Panc1 (cell line): ENCODE results near the gene TEX14.

Source experiments
- CTCF ChIP-seq: fragments of 450-650 bp; IDR thresholded peaks from 2 replicates; pipeline ENCODE4 v1.5.1; 2017; ENCODE audit warnings: mild to moderate bottlenecking
- POLR2AphosphoS5 ChIP-seq: IDR thresholded peaks from 2 replicates; pipeline ENCODE4 v1.6.1; 2012; ENCODE audit warnings: mild to moderate bottlenecking, low read depth, low read length, moderate library complexity
- REST ChIP-seq, 2 experiments: IDR thresholded peaks; 2 replicates each; pipeline ENCODE4 v1.6.1; 2011 to 2012; ENCODE audit warnings: low read depth in 2 of 2, control low read depth in 1 of 2, low read length in 1 of 2, mild to moderate bottlenecking in 1 of 2, moderate library complexity in 1 of 2; ENCODE audit not compliant: insufficient read depth in 1 of 2
- SIN3A ChIP-seq: IDR thresholded peaks from 2 replicates; pipeline ENCODE4 v1.6.1; 2012; ENCODE audit warnings: low read depth, mild to moderate bottlenecking, low read length, moderate library complexity, borderline replicate concordance; ENCODE audit not compliant: insufficient read depth

GRCh38 chr17:58520843-58521430, 170.9 kb downstream of the TEX14 start:
- TF ChIP-seq CTCF (peak; percentile 66), POLR2AphosphoS5 (no peak), SIN3A (no peak), REST (IDR thresholded peaks at IDR 0.05; ENCODE audit: insufficient read depth in 1 of 2, low read depth in 2 of 2, low read length in 1 of 2) (no peak)
